Left cardiac atrium (tissue), 4 donors: ENCODE data around the gene HK1. TPM values are rescaled to one million over a fixed set of nuclear protein-coding genes. Genes with fewer than 3 reads are reported as not detected.
"Not testable (repeated sequence)": the region's sequence is repeated elsewhere in the genome, so short reads cannot be mapped to it uniquely, and the experiment has no call there.

ENCODE experiments used
- ATAC-seq, 2 donors: fragments of 200-7000 bp; cut with Tn5 transposase; one replicate each; pipeline ENCODE4 v1.9.1; 2020; ENCODE audit warnings: mild to moderate bottlenecking in 2 of 2, moderate library complexity in 2 of 2
- DNase-seq: peaks from one replicate; pipeline ENCODE4 v3.0.0-alpha.2; 2020
- intact Hi-C, 2 donors: fragments of 100-400 bp; cut with DNase I; formaldehyde crosslinking; loops; one replicate each; pipeline versions ENCODE4 v1.14.1 to v1.15.1; 2022 to 2023
- total RNA-seq, 2 donors: library from RNA; stranded (reverse); fragmentation: NEBNext Ultra II Directional; extraction: Animal tissue kit (Norgen Biotek cat#: 25700); gene quantifications; one replicate each; pipeline ENCODE4 v1.2.1, GENCODE V29; 2021
- donor health status: DM: no; HTN: yes; CAD: no.
- donor health status: DM: no; HTN: yes; CAD: no; lungs with severe emphysema.
- donor health status: DM: yes; HTN: yes; CAD: no.
- donor health status: Dilated cardiomyopathy.

The HK1 gene
- total RNA-seq, 2 donors from 2014 or later = 188 to 274 TPM

DNA sequence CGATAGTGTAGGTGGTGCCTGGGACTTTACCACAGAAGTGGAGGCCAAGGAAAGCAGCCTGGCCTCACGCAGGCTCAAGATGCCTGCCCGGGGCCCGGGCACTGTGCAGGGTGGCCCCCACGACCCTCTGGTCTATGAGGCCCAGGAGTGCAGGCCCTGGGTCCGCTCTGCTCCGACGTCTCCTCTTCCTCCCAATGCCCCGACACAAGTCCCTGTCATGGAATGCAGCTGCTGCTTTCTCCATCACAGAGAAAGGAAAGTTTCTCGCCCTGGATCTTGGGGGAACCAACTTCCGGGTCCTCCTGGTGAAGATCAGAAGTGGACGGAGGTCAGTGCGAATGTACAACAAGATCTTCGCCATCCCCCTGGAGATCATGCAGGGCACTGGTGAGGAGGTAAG is 28.3 kb upstream of the HK1 start:
- intact Hi-C loops = no loop called here
- DNase-seq (no peak), ATAC-seq (no peak)

DNA sequence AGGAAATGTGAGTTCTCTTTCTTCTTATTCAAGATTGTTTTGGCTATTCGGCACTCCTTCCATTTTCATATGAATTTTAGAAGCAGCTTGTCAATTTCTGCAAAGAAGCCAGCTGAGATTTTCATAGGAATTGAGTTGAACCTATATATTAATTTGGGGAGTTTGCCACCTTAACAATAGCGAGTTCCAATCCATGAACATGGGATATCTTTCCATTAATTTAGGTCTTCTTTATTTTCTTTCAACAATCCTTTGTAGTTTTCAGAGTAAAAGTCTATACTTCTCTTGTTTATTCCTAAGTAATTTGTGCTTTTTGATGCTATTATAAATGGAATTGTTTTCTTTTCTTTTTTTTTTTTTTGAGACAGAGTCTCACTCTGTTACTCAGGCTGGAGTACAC is 26.9 kb upstream of the HK1 start:
- DNase-seq, intact Hi-C loops, ATAC-seq: not testable (repeated sequence)

DNA sequence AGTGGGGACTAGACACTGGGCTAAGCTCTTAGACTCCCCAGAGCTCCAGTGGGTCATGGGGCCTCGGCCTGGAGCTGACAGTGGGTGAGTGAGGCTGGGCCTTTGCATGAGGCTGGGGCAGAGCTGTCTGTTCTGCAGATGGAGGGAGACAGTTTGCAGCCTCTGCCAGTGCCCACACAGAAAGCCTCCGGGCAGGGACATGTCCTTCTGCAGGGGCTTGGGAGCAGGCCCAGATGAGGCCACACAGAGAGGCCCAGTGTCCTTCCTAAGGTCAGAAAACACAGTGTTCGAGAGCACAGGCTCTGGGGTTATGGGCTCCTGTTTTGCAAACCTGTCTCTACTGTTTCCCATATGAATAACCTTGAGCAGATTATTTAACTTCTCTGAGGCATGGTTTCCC is 25.1 kb upstream of the HK1 start:
- no peak for DNase-seq
- no peak for ATAC-seq
- intact Hi-C loops = no loop called here

DNA sequence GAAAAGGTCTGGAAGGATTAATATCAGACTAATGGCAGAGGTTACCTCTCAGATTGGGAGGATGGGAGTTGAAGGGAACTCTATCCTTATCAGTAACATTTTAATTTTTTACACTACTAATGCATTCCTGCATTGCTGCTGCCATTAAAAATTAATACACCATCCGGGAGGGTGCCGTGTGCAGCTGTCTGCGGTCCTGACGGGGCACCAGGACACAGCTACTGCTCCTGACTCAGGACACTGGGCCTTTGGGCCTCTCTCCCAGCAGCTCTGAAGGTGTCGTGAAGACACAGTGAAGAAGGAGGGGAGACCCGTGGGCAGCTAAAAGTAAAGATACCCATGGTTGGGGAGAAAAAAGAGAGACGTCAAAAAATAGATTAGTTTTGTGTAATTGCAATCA is 23.4 kb upstream of the HK1 start:
- no peak for DNase-seq
- intact Hi-C loops = no loop called here
- ATAC-seq = no peak

DNA sequence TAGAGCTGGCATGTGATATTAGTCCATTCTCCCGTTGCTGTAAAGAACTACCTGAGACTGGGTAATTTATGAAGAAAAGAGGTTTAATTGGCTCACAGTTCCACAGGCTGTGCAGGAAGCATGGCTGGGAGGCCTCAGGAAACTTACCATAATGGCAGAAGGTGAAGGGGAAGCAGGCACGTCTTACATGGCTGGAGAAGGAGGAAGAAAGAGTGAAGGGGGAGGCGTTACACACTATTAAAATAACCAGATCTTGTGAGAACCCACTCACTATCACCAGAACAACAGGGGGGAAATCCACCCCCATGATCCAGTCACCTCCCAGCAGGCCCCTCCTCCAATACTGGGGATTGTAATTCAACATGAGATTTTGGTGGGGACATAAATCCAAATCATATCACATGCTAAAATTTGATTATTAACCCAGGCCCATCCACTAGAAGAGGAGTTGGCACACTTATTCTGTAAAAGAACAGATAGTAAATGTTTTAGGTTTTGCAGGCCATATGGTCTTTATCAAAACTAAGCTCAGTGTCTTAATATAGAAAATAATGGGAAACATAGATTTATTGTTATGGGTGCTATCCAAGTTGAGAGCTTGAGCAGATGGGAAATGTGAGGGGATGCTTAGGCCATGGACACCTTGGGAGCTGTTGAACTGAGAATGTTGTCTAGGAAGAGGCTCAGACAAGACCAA is 18.6 kb upstream of the HK1 start:
- intact Hi-C loops = no loop called here
- DNase-seq (no peak), ATAC-seq (no peak)

DNA sequence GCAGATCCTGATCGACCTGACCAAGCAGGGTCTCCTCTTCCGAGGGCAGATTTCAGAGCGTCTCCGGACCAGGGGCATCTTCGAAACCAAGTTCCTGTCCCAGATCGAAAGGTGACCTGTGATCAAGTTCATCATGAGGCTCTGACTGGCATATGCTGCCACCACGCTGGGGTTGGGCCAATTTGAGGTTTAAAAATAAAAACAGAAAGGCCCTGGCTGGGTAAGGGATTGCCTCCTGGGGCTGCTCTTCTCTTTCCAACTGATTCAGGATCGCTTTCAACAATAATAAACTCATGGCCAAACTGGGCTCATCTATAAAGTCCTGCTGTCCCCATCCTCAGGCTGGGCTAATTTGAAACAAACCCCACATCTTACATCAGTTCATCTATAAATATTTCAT is 17.1 kb upstream of the HK1 start:
- DNase-seq (no peak), ATAC-seq (peak in 1 of 2 donors; percentile 67)
- intact Hi-C loops = no loop called here

DNA sequence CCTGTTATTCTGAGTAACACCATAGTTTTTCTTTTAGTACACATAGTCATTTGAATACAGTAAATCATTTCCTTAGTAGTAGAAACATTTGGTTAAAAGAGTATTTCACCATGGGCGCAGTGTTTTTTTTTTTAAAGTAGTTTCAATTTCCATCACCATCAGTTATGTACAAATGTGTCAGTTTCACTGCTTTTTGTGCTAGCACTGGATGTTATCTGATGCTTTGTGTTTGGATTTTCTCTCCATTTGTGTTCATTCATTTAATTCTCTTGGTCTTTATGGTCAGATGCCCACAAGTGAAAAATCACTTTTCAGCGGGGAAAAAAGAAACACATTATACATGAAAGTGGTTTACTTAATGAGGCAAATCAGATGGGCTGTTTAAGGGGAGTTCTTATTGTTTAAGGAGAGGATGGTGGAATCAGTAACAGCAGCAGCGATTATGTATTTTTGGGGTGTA is 16.0 kb upstream of the HK1 start:
- intact Hi-C loops = no loop called here
- ATAC-seq (no peak), DNase-seq (no peak)

DNA sequence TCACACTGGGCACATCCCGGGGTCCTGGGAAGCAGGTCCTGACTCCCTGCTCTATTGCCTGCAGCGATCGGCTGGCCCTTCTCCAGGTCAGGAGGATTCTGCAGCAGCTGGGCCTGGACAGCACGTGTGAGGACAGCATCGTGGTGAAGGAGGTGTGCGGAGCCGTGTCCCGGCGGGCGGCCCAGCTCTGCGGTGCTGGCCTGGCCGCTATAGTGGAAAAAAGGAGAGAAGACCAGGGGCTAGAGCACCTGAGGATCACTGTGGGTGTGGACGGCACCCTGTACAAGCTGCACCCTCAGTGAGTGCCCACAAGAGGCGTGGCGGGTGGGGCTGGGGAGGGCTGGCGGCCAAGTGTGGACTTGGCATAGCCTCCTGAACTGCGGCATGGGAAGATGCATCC is 12.8 kb upstream of the HK1 start:
- DNase-seq = no peak
- ATAC-seq = peak in 1 of 2 donors; percentile 30
- intact Hi-C loops = no loop called here

DNA sequence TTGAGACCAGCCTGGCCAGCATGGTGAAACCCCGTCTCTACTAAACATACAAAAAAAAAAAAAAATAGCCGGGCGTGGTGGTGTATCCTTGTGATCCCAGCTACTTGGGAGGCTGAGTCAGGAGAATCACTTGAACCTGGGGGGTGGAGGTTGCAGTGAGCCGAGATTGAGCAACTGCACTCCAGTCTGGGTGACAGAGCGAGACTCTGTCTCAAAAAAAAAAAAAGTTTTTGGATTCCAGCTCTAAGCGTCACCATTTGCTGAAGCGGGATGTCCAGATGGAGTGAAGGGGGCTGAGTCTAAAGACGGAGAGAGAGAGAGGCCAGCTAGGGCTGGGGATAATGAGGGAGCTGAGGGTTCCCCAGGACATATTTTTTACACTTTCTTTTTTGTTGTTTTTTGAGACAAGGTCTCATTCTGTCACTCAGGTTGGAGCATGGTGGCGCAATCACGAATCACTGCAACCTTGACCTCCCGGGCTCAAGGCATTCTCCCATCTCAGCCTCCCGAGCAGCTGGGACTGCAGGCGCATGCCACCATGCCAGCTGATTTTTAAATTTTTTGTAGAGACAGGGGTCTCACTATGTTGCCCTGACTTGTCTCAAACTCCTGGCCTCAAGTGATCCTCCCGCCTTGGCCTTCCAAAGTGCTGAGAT is 9.4 kb upstream of the HK1 start:
- intact Hi-C loops = no loop called here
- ATAC-seq = no peak
- no peak for DNase-seq

DNA sequence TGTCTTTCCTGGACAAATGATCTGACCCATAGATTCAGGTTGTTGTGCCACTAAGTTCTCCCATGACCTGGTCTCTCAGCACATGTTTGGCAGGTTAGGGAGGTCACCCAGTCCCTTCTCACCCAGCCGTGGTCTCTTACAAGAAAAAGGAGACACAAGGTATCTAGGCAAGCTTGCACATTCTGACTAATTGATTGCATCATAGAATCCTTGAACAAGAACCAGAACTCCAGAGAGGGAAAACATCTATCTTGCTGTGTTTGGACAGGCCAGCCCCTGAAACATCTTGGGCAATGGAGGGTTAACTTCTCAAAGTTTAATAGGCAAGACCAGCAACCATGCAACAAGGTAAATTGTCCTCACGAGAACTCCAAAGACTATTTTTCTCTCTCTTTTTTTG is 8.5 kb upstream of the HK1 start:
- DNase-seq = no peak
- no peak for ATAC-seq
- intact Hi-C loops = no loop called here

DNA sequence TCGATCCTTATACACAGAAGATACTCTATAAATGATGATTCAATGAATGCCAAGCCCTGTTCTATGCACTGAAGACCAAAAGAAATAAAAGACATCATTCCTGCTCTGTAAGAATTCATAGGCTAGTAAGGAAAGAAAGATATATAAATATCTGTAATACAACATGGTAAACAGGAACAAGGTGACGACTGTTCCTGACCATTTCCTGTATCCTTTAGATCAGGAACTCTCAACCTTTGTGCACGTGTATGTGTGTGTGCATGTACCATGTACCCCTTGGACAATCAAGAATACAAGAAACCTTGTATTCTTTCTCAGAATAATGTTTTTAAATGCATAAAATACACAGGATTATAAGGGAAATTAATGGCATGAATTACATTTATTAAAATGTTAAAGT is 7.3 kb upstream of the HK1 start:
- ATAC-seq = no peak
- intact Hi-C loops = no loop called here
- DNase-seq = no peak

DNA sequence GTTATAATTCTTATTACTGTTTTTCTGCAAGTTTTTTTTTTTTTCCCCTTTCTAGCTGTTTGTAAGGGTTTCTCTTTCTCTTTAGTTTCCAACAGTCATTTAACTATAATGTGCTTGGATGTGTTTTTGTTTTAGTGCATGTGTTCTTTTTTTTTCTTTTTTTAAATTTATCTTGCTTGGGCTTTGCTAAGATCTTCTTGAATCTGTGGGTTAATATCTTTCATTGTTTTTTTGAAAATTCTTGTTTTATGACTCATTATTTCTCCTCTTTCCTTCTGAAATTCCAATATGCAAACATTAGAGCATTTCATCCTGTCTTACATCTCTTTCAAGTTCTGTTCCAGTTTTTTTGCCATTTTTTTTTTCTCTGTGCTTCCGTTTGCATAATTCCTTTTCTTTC is 5.7 kb upstream of the HK1 start:
- DNase-seq (no peak), ATAC-seq (no peak)
- intact Hi-C loops = no loop called here

DNA sequence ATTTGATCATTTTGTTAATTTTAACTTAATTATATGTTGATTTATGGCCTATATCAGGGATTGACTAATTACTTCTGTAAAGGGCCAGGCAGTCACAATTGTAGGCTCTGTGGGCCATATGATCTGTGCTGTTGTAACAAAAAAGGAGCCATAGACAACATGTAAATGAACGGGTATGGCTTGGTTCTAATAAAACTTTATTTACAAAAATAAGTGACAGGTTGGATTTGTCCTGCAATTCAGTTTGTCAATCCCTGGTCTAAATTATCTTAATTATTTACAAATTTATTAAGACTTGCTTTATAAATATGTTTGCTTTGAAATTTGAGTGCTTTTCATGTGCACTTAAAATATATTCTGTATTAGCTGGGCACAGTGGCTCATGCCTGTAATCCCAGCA is 2.9 kb upstream of the HK1 start:
- DNase-seq = no peak
- intact Hi-C loops = no loop called here
- no peak for ATAC-seq

DNA sequence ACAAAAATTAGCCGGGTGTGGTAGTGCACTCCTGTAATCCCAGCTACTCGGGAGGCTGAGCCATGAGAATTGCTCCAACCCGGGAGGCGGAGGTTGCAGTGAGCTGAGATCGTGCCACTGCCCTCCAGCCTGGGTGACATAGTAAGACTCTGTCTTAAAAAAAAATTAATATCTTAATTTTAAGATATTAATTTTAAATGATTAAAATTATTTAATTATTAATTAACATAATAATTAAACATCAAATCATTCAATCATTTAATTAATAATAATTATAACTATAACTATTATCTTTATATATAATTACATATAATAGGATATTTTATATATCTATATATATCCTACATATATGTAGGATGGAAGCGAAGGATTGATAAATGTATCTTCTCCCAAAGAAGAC is 1.8 kb upstream of the HK1 start:
- DNase-seq = no peak
- ATAC-seq = no peak
- intact Hi-C loops = no loop called here

DNA sequence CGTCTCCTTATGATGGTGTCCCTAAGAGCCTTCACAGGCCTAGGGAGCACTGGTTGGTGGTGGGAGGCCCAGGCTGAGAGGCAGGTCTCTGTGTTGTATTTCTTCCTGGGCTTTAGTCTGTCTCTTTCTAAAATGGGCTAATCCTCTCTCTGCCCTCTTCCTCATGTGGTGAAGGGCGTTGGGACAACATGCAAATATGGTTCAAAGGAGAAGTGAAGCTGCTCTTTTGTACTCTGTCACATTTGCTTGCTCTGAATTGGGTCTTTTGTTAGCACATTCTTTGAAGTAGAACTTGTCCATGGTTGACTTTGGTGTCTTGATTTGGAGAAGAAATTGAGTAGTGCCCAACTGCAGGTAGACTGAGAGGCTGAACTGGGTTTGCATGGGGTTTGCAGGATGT is 814 bp downstream of the HK1 start:
- intact Hi-C loops = no loop called here
- ATAC-seq = peak in 1 of 2 donors; percentile 6
- no peak for DNase-seq

DNA sequence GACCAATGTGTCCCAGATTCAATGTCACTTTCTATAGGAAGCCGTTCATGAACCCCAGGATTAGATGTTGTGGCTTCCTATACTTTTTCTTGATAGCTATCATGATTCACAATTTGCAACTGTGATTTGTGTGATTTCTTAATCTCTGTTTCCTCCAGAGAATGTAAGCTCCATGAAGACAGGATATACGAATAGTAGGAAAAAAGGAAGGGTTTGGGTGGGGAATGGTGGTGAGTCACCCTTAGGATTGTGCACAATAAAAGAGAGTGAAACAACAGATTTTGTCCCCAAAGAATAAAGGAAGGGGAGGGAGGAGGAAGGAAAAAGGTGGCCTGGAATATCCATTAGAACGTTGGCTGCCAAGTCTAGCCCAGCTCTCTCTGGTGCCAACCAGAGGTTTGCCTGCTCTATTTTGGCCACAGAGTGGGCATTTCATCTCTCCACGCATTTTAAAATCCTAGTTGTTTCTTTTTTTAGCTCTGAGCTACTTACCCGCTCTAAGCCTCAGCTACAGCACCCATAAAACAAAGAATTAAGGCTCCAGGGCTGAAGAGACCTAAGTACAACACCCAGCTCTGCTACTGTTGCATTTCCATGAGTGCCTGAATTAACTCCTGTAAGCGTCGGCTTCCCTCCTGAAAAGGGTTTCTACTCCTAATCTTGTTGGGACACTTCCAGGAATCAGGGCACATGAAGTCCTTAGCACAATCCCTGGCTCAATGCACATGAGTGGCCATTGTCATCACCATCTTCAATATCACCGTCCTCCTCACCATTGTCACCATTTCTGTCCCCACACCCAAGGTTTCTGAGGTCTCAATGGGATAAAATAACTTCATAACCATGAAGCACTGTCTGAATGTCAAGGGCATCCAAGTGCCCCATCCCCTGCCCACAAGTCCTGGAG is 3.5 kb downstream of the HK1 start:
- intact Hi-C loops = no loop called here
- ATAC-seq = peak; percentile 47 to 61

DNA sequence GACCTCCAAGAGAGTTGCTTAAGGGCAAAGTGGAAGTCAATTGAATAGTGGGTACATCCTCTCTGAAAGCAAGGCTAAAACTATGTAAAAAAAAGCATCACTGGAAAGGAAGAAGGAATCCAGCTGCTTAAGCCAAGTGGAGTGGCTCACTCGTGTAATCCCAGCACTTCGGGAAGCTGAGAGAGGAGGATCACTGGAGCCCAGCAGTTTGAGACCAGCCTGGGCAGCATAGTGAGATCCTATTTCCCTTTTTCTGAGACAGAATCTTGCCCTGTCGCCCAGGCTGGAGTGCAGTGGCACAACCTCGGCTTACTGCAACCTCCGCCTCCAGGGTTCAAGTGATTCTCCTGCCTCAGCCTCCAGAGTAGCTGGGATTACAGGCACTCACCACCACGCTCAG is 6.1 kb downstream of the HK1 start:
- DNase-seq, ATAC-seq, intact Hi-C loops: not testable (repeated sequence)

More for the DNA sequence above, 3.5 kb downstream of the HK1 start:
- no peak for DNase-seq

DNA sequence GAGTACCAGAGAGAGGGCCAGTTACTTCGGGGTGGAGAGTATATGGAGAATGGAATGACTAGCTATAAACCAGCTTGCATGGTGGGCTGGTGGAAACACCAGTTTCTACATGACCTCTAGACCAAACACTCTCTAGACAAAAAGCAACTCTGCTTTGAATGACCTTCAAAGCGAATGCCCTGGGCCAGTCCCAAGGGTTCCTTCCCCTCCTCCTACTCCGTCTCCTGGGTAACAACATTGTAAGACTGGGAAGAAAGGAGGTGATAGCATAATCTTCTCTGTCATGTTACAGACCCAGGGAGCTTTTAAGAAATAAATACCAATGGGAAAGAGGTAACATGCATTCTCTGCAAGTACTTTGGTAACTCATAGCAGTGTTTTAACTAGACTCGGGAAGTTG is 7.4 kb downstream of the HK1 start:
- DNase-seq (no peak), ATAC-seq (no peak)
- intact Hi-C loops = no loop called here

DNA sequence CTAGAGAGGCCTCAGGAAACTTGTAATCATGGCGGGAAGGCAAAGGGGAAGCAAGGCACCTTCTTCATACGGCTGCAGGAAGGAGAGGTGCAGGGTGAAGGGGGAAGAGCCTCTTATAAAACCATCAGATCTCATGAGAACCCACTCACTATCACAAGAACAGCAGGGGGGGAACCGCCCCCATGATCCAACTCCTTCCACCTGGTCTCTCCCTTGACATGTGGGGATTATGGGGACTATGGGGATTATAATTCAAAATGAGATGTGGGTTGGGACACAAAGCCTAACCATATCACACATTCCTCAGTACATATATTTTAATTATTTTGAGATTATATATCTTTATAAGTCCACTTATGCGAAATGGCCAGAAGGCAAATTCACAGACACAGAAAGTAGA is 8.9 kb downstream of the HK1 start:
- ATAC-seq (no peak), DNase-seq (no peak)
- intact Hi-C loops = no loop called here

DNA sequence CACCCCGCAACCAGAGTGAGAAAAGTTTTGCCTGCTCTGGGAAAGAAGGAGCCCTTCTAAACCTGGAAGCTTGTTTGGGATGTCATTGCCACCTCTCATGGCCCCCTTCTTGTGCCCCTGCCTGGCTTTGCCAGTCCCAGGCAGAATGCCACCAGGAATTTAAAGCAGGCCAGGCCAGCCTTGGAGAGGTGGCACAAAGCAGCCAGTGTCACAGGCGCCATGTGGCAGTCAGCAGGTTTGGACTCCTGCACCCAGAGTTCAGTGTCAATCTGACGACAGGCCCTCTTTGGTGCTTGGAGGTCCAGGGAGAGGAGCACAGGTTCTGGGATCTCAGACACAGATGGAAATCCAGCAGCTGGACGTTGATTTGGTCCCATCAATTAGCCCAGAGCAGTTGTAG is 12.7 kb downstream of the HK1 start:
- DNase-seq = no peak
- intact Hi-C loops = no loop called here

More for the DNA sequence above, 12.7 kb downstream of the HK1 start:
- ATAC-seq = peak in 1 of 2 donors; percentile 77
